ENCODE data around the gene ESPL1. TPM values are rescaled to one million over a fixed set of nuclear protein-coding genes. Genes with fewer than 3 reads are reported as not detected.

ESPL1 gene
- total and polyA plus RNA-seq, 2 of the 13 experiments (the other 11 are each of a cell fraction or from before 2014, with no cell fraction given) = 5.8 to 11.5 TPM

DNA sequence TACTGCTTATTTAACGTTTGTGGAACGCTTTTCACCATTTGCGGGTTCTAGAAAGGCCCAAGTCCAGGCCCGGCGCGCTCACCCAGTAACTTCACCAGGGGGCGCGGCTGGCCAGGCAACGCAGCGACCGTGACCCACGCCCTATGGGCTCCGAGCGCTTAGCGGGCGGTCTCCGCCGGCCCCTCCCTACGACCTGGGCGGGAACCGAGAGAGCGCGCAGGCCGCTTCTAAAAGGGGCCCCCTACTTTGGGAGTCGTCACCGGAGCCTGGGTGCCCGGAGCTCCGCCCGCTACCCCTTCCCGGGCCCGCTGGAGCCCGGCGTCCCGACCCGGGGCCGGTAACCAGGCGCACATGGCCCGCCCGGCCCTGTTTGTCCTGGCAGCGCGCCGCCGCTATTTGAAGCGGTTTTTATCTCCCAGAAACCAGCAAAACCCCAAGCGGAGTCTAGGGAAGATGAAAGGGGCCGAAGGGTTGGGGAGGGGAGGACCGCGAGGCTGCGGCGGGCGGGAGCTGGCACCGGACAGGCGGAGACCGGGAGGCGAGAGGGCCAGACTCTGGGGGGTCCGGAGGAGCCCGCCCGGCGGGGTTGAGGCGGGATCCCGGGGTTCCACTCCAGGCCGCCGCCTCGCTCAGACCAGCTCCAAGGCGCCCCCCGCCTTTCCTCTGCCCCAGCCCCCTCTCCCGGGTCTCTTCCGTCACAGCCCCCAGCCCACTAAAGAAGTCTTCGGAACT is 56.8 kb downstream of the ESPL1 start (continued):
- TF ChIP-seq, protein P1, sequence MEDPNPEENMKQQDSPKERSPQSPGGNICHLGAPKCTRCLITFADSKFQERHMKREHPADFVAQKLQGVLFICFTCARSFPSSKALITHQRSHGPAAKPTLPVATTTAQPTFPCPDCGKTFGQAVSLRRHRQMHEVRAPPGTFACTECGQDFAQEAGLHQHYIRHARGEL (CRISPR knock-in tag; IDR thresholded peaks at IDR 0.05) = no peak; the same call in 1 of the 2 replicates
- TF ChIP-seq SP5 (CRISPR knock-in tag; IDR thresholded peaks at IDR 0.05; ENCODE audit: borderline replicate concordance, low read depth) = peak; percentile 48
- TF ChIP-seq, protein P2, sequence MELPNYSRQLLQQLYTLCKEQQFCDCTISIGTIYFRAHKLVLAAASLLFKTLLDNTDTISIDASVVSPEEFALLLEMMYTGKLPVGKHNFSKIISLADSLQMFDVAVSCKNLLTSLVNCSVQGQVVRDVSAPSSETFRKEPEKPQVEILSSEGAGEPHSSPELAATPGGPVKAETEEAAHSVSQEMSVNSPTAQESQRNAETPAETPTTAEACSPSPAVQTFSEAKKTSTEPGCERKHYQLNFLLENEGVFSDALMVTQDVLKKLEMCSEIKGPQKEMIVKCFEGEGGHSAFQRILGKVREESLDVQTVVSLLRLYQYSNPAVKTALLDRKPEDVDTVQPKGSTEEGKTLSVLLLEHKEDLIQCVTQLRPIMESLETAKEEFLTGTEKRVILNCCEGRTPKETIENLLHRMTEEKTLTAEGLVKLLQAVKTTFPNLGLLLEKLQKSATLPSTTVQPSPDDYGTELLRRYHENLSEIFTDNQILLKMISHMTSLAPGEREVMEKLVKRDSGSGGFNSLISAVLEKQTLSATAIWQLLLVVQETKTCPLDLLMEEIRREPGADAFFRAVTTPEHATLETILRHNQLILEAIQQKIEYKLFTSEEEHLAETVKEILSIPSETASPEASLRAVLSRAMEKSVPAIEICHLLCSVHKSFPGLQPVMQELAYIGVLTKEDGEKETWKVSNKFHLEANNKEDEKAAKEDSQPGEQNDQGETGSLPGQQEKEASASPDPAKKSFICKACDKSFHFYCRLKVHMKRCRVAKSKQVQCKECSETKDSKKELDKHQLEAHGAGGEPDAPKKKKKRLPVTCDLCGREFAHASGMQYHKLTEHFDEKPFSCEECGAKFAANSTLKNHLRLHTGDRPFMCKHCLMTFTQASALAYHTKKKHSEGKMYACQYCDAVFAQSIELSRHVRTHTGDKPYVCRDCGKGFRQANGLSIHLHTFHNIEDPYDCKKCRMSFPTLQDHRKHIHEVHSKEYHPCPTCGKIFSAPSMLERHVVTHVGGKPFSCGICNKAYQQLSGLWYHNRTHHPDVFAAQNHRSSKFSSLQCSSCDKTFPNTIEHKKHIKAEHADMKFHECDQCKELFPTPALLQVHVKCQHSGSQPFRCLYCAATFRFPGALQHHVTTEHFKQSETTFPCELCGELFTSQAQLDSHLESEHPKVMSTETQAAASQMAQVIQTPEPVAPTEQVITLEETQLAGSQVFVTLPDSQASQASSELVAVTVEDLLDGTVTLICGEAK (IDR thresholded peaks at IDR 0.05) = no peak
- TF ChIP-seq, protein P2 (CRISPR knock-in tag; IDR thresholded peaks at IDR 0.05) = peak; percentile 61; the same call in 1 of the 2 replicates
- 0 out of 4 replicates have a peak, but pooled peaks of 1 of the 2 experiments have one; percentile 23 for TF ChIP-seq EP300 (IDR thresholded peaks at IDR 0.05; ENCODE audit: low read depth in 2 of 2, low read length in 2 of 2)
- TF ChIP-seq EP300 (CRISPR knock-in tag; IDR thresholded peaks at IDR 0.05; ENCODE audit: borderline replicate concordance) = no peak; the same call in 1 of the 2 replicates
- TF ChIP-seq THAP11 (CRISPR knock-in tag; IDR thresholded peaks at IDR 0.05) = peak; percentile 64
- peak; percentile 65; the same call in 1 of the 2 replicates for TF ChIP-seq TSC22D2 (CRISPR knock-in tag; IDR thresholded peaks at IDR 0.05; ENCODE audit: borderline replicate concordance)
- TF ChIP-seq HNF4G (IDR thresholded peaks at IDR 0.05; ENCODE audit: borderline replicate concordance, low read depth, low read length) = peak; percentile 60
- peak; percentile 47 for TF ChIP-seq HNF4G (CRISPR knock-in tag; IDR thresholded peaks at IDR 0.05; ENCODE audit: borderline replicate concordance, low read depth)
- TF ChIP-seq FOXJ3 (CRISPR knock-in tag; IDR thresholded peaks at IDR 0.05; ENCODE audit: borderline replicate concordance) = peak; percentile 29; the same call in 1 of the 2 replicates
- TF ChIP-seq, protein P3, sequence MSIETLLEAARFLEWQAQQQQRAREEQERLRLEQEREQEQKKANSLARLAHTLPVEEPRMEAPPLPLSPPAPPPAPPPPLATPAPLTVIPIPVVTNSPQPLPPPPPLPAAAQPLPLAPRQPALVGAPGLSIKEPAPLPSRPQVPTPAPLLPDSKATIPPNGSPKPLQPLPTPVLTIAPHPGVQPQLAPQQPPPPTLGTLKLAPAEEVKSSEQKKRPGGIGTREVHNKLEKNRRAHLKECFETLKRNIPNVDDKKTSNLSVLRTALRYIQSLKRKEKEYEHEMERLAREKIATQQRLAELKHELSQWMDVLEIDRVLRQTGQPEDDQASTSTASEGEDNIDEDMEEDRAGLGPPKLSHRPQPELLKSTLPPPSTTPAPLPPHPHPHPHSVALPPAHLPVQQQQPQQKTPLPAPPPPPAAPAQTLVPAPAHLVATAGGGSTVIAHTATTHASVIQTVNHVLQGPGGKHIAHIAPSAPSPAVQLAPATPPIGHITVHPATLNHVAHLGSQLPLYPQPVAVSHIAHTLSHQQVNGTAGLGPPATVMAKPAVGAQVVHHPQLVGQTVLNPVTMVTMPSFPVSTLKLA (IDR thresholded peaks at IDR 0.05) = peak; percentile 13; the same call in 1 of the 2 replicates
- TF ChIP-seq ZNF543 (CRISPR knock-in tag; IDR thresholded peaks at IDR 0.05) = peak; percentile 78; the same call in 1 of the 2 replicates
- peak; percentile 46; the same call in 1 of the 2 replicates for TF ChIP-seq KDM3A (CRISPR knock-in tag; IDR thresholded peaks at IDR 0.05; ENCODE audit: low read depth)
- peak; percentile 69 for TF ChIP-seq XRCC5 (optimal IDR thresholded peaks at IDR 0.05; ENCODE audit: low read length)
- no peak for TF ChIP-seq ZSCAN22 (CRISPR knock-in tag; IDR thresholded peaks at IDR 0.05)
- peak; percentile 91 for TF ChIP-seq STAG1 (CRISPR knock-in tag; IDR thresholded peaks at IDR 0.05)

Data from HepG2 (cell line).